ENCODE measurements around the gene CHSY1.

The CHSY1 gene

GRCh38 chr15:101203607-101204189 lies 48.1 kb downstream of the CHSY1 start:
- DNase-seq (ENCODE audit: low read depth): no peak
- no peak for TF ChIP-seq CTCF (conservative IDR thresholded peaks at IDR 0.05; ENCODE audit: low read depth, low read length)
- H3K4me3 ChIP-seq (ENCODE audit: low read depth, low read length): no peak overlapping the region

DNA sequence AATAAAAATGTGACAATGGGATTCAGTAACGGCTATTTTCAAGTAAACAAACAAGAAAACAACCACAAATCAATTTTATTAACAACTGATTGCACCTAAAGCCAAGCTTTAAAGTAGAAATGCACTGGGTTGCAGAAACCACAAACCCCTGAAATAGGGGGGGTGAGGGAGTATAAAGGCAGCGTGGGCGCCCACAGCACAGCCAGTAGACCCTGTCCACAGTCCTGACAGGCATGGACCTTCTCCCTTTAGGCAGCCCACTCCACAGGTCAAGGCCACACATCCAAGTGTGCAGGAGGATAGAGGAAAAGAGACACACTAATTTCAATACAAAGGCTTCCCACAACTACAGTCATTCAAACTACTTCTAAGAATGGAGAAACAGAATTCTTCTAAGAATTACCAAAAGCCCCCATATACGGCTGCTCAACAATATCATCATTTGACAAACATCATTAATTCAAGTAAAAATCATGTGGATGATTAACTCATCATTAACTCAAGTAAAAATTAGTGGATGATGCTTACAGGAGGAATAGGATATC lies 48.7 kb downstream of the CHSY1 start:
- TF ChIP-seq CTCF (conservative IDR thresholded peaks at IDR 0.05; ENCODE audit: low read depth, low read length): no peak
- no peak overlapping the region for H3K4me3 ChIP-seq (ENCODE audit: low read depth, low read length)
- DNase-seq (ENCODE audit: low read depth): no peak

DNA sequence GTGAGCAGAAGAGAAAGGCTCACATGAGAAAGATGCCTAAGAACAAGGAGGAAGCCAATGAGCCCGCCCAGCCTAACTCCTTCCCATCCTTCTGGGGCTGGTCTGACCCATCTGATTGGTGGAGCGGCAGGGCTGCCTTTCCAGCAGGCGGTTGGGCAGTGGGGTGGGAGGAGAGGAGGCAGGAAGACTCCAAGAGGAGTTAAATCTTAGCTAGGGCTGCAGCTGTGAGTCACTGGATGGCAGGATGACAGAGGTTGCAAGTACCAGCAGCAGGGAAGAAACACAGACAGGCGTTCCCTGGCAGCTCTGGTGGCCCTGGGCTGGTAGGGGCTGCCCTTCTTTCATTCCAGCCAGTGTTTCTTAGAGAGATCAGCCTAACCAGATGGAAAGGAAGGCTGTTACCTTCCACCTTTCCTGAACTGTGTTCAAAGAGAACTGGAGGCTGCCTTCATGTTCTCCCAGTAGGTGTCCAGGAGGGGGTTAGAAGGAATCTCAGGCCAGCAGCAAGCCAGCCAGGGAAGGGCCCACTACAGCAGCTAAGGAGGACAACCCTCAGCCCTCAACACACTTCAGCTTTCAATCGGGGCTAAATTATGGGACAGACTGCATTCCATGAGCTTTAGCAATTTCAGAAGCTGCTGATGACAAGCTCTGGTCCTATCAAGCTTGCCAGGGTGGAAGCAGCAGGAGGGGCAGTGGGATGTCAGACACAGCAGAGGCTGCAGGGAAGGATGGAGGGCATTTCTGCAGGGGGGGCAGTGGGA lies 50.3 kb downstream of the CHSY1 start:
- no peak overlapping the region for H3K4me3 ChIP-seq (ENCODE audit: low read depth, low read length)
- TF ChIP-seq CTCF (conservative IDR thresholded peaks at IDR 0.05; ENCODE audit: low read depth, low read length): peak; percentile 14
- peak; percentile 97 for DNase-seq (ENCODE audit: low read depth)

DNA sequence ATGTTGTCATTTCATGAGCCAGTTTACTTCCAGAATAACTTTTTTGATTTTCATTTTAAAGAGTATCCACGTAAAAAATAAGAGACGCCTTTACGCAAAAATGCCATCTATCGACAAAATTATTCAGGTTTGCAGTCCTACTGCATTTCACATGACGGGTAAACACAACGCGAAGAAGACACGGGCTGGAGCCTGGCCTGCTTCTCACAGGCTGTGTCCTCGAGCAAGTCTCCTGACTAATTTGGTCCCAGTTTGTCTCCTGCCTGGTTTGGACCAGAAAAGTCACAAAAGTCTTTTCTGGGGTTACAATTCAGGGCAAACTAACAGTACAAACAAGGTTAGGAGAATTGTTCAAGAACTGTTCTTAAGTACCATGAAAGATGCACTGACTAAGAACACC lies 51.7 kb downstream of the CHSY1 start:
- H3K4me3 ChIP-seq (ENCODE audit: low read depth, low read length): no peak overlapping the region
- no peak for DNase-seq (ENCODE audit: low read depth)
- no peak for TF ChIP-seq CTCF (conservative IDR thresholded peaks at IDR 0.05; ENCODE audit: low read depth, low read length)

GRCh38 chr15:101198800-101199199 lies 53.0 kb downstream of the CHSY1 start:
- H3K4me3 ChIP-seq (ENCODE audit: low read depth, low read length): no peak overlapping the region
- TF ChIP-seq CTCF (conservative IDR thresholded peaks at IDR 0.05; ENCODE audit: low read depth, low read length): no peak

GRCh38 chr15:101198031-101198575 lies 53.7 kb downstream of the CHSY1 start:
- no peak overlapping the region for H3K4me3 ChIP-seq (ENCODE audit: low read depth, low read length)
- no peak for DNase-seq (ENCODE audit: low read depth)
- TF ChIP-seq CTCF (conservative IDR thresholded peaks at IDR 0.05; ENCODE audit: low read depth, low read length): no peak

More at GRCh38 chr15:101198800-101199199, 53.0 kb downstream of the CHSY1 start:
- peak; percentile 54 for DNase-seq (ENCODE audit: low read depth)
